Measurements from ENCODE around the gene APRT.

APRT gene, protein sequence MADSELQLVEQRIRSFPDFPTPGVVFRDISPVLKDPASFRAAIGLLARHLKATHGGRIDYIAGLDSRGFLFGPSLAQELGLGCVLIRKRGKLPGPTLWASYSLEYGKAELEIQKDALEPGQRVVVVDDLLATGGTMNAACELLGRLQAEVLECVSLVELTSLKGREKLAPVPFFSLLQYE

GRCh38 chr16:88811769-88812512, at the start of gene APRT:
Gene APRT (minus strand): TSS chr16:88811928. CDS start chr16:88811899, 29 bp downstream.
- peaks cover 21% of the 10 kb centered on the region for H3K79me2 ChIP-seq (ENCODE audit: low read length)
- H3K36me3 ChIP-seq (replicated peaks; ENCODE audit: low read depth, low read length) = peaks cover 26% of the 10 kb centered on the region
- H3K4me2 ChIP-seq (ENCODE audit: low read length) = peak within 1 kb of the TSS; percentile 80
- H3K4me1 ChIP-seq (ENCODE audit: low read length) = peaks cover 11% of the 10 kb centered on the region
- H4K20me1 ChIP-seq (ENCODE audit: insufficient read depth, low read length) = peaks cover 20% of the 10 kb centered on the region; the same call in 1 of the 2 replicates
- no peak within 1 kb of the TSS for H2AFZ ChIP-seq (ENCODE audit: low read depth, low read length)
- H3K4me3 ChIP-seq (ENCODE audit: low read length) = peak within 1 kb of the TSS; percentile 84
- no peaks in the 10 kb centered on the region for H3K9me3 ChIP-seq (ENCODE audit: insufficient read depth, low read length)
- no peak for TF ChIP-seq EZH2phosphoT487 (IDR thresholded peaks at IDR 0.05; ENCODE audit: low read depth)
- no peak for TF ChIP-seq CTCF (IDR thresholded peaks at IDR 0.05; ENCODE audit: low read depth, low read length)
- peak within 1 kb of the TSS; percentile 57 for H3K27ac ChIP-seq (ENCODE audit: low read length)
- H3K9ac ChIP-seq (ENCODE audit: low read length) = peak within 1 kb of the TSS; percentile 73
- no peaks in the 10 kb centered on the region for H3K27me3 ChIP-seq (ENCODE audit: low read depth, low read length)

DNA sequence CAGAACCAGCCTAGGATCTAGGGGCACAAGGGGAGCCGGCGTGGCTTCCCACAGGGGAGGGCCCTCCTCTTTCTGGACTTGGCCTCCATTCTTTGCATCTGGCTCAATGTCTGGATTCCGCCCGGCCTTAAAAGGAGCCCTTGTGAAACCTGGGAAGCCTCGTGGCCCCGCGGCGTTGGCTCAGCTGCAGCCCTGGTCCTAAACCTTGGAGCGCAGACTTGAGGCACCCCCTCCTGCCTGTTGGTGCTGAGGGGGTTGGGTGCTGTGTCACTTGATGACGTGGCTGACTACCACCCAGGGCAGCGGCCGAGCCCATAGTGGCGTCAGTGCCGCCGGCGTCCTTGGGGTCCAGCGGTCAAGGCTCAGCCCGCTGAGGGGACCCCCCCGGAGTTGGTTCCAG, 49.6 kb upstream of the APRT start:
- H3K27me3 ChIP-seq (ENCODE audit: low read depth, low read length) = no peaks in the 10 kb centered on the region
- H3K9ac ChIP-seq (ENCODE audit: low read length) = no peak overlapping the region
- peaks cover 6% of the 10 kb centered on the region for H3K4me1 ChIP-seq (ENCODE audit: low read length)
- H3K79me2 ChIP-seq (ENCODE audit: low read length) = peaks cover 12% of the 10 kb centered on the region; the same call in 1 of the 2 replicates
- no peak overlapping the region for H3K27ac ChIP-seq (ENCODE audit: low read length)
- TF ChIP-seq EZH2phosphoT487 (IDR thresholded peaks at IDR 0.05; ENCODE audit: low read depth) = no peak
- TF ChIP-seq CTCF (IDR thresholded peaks at IDR 0.05; ENCODE audit: low read depth, low read length) = no peak
- H2AFZ ChIP-seq (ENCODE audit: low read depth, low read length) = no peak overlapping the region
- H4K20me1 ChIP-seq (ENCODE audit: insufficient read depth, low read length) = no peaks in the 10 kb centered on the region
- H3K4me3 ChIP-seq (ENCODE audit: low read length) = no peak overlapping the region
- H3K36me3 ChIP-seq (replicated peaks; ENCODE audit: low read depth, low read length) = peaks cover 9% of the 10 kb centered on the region
- no peak overlapping the region for H3K4me2 ChIP-seq (ENCODE audit: low read length)
- H3K9me3 ChIP-seq (ENCODE audit: insufficient read depth, low read length) = no peaks in the 10 kb centered on the region

DNA sequence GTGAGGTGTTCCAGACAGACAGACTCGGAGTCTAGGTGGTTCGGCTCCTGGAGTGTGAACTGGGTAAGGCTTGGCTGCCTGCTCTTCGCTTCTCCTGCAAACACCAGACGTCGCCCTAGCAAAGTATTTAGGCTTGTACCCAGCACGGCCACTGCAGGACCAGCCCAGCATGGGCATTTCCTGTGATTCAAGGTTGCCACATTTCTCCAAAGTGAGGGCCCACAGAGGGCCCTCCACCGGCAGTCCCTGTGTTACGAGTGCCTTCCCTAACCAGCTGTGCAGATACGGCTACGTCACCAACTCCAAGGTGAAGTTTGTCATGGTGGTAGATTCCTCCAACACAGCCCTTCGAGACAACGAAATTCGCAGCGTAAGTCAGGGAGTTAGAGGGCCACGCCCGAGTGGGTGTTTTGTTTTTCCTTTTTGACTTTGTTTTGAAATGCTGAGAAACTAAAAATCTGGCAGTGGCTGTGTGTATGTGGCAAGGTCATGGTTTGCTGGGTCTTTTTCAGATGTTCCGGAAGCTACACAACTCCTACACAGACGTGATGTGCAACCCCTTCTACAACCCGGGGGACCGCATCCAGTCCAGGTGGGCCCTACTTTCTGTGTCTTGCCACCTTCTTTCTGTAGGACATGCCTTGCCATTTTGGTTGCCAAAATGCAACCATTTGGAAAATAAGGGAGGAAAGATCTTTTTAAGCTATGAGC, 47.8 kb upstream of the APRT start:
- peaks cover 6% of the 10 kb centered on the region; the same call in 1 of the 2 replicates for H4K20me1 ChIP-seq (ENCODE audit: insufficient read depth, low read length)
- H3K4me3 ChIP-seq (ENCODE audit: low read length) = no peak overlapping the region
- H3K9ac ChIP-seq (ENCODE audit: low read length) = no peak overlapping the region
- no peaks in the 10 kb centered on the region for H3K9me3 ChIP-seq (ENCODE audit: insufficient read depth, low read length)
- peaks cover 20% of the 10 kb centered on the region for H3K4me1 ChIP-seq (ENCODE audit: low read length)
- TF ChIP-seq EZH2phosphoT487 (IDR thresholded peaks at IDR 0.05; ENCODE audit: low read depth) (no peak), CTCF (IDR thresholded peaks at IDR 0.05; ENCODE audit: low read depth, low read length) (no peak)
- peaks cover 18% of the 10 kb centered on the region for H3K79me2 ChIP-seq (ENCODE audit: low read length)
- H3K4me2 ChIP-seq (ENCODE audit: low read length) = no peak overlapping the region
- H3K27ac ChIP-seq (ENCODE audit: low read length) = no peak overlapping the region
- H3K27me3 ChIP-seq (ENCODE audit: low read depth, low read length) = no peaks in the 10 kb centered on the region
- peaks cover 9% of the 10 kb centered on the region for H3K36me3 ChIP-seq (replicated peaks; ENCODE audit: low read depth, low read length)
- H2AFZ ChIP-seq (ENCODE audit: low read depth, low read length) = no peak overlapping the region

Data from OCI-LY3 (cell line).